Astrocyte (in vitro differentiated cells and primary cell): ENCODE measurements around the gene RIOK2. TPM values are rescaled to one million over a fixed set of nuclear protein-coding genes. Genes with fewer than 3 reads are reported as not detected.
"Not testable (repeated sequence)": the region's sequence is repeated elsewhere in the genome, so short reads cannot be mapped to it uniquely, and the experiment has no call there.

Source experiments
- DNase-seq: peaks from one replicate; pipeline ENCODE4 v3.0.0-alpha.2; 2010; ENCODE audit warnings: low read depth
- FAIRE-seq: peaks from 2 replicates; lab custom pipeline; 2011; peaks lifted over from hg19 to GRCh38; lab: Jason Lieb, UNC
- H2AFZ ChIP-seq: 2 replicates; pipeline ENCODE4 v1.6.0; 2012; ENCODE audit warnings: low read depth, low read length, inconsistent platforms
- H3K27ac ChIP-seq: 2 replicates; pipeline ENCODE4 v1.5.1; 2011; ENCODE audit warnings: low read depth, low read length, inconsistent platforms
- H3K27me3 ChIP-seq: 2 replicates; pipeline ENCODE4 v1.6.0; 2011; ENCODE audit warnings: low read length, inconsistent platforms; ENCODE audit not compliant: insufficient read depth
- H3K36me3 ChIP-seq: 2 replicates; pipeline ENCODE4 v1.5.1; 2011; ENCODE audit warnings: low read length, inconsistent platforms; ENCODE audit not compliant: insufficient read depth
- H3K4me1 ChIP-seq: 2 replicates; pipeline ENCODE4 v1.5.1; 2011; ENCODE audit warnings: low read length, inconsistent platforms; ENCODE audit not compliant: insufficient read depth
- H3K4me2 ChIP-seq: 2 replicates; pipeline ENCODE4 v1.6.0; 2012; ENCODE audit warnings: low read length, inconsistent platforms
- H3K4me3 ChIP-seq: 2 replicates; pipeline ENCODE4 v1.5.1; 2011; ENCODE audit warnings: low read depth, mild to moderate bottlenecking, low read length, inconsistent platforms; ENCODE audit not compliant: insufficient read depth
- H3K79me2 ChIP-seq: 2 replicates; pipeline ENCODE4 v1.6.0; 2012; ENCODE audit warnings: mild to moderate bottlenecking, low read length, inconsistent platforms; ENCODE audit not compliant: insufficient read depth
- H3K9ac ChIP-seq: 2 replicates; pipeline ENCODE4 v1.6.0; 2012; ENCODE audit warnings: mild to moderate bottlenecking, low read length, inconsistent platforms
- H3K9me3 ChIP-seq: 2 replicates; pipeline ENCODE4 v1.5.1; 2012; ENCODE audit warnings: low read depth, mild to moderate bottlenecking, low read length, inconsistent platforms; ENCODE audit not compliant: insufficient read depth
- H4K20me1 ChIP-seq: 2 replicates; pipeline ENCODE4 v1.6.0; 2012; ENCODE audit warnings: low read length, inconsistent platforms; ENCODE audit not compliant: insufficient read depth
- H3K27ac Mint-ChIP-seq: one replicate; pipeline ENCODE4 v1.8.0; 2021; ENCODE audit warnings: mild to moderate bottlenecking, mixed read lengths; ENCODE audit not compliant: unreplicated experiment
- H3K27me3 Mint-ChIP-seq: one replicate; pipeline ENCODE4 v1.8.0; 2021; ENCODE audit warnings: low read depth, mixed read lengths; ENCODE audit not compliant: unreplicated experiment
- H3K36me3 Mint-ChIP-seq: one replicate; pipeline ENCODE4 v1.8.0; 2021; ENCODE audit warnings: low read depth, mixed read lengths; ENCODE audit not compliant: unreplicated experiment
- H3K4me1 Mint-ChIP-seq: one replicate; pipeline ENCODE4 v1.8.0; 2021; ENCODE audit warnings: low read depth, mixed read lengths; ENCODE audit not compliant: unreplicated experiment
- H3K4me3 Mint-ChIP-seq: one replicate; pipeline ENCODE4 v1.8.0; 2021; ENCODE audit warnings: mild to moderate bottlenecking, moderate library complexity, mixed read lengths; ENCODE audit not compliant: unreplicated experiment
- H3K9me3 Mint-ChIP-seq: one replicate; pipeline ENCODE4 v1.8.0; 2021; ENCODE audit warnings: mild to moderate bottlenecking, mixed read lengths; ENCODE audit not compliant: unreplicated experiment
- CTCF ChIP-seq: IDR thresholded peaks from 2 replicates; pipeline ENCODE4 v1.5.1; 2011; ENCODE audit warnings: low read depth, mild to moderate bottlenecking, inconsistent platforms, low read length, moderate library complexity; ENCODE audit not compliant: insufficient read depth
- EZH2 ChIP-seq: IDR thresholded peaks from 2 replicates; pipeline ENCODE4 v1.6.1; 2012; ENCODE audit warnings: mild to moderate bottlenecking, low read length, inconsistent platforms; ENCODE audit not compliant: insufficient read depth
- total RNA-seq: library from RNA; stranded (reverse); gene quantifications from 2 replicates; pipeline ENCODE4 v1.2.1, GENCODE V29; 2021

Gene RIOK2
- total RNA-seq, 1 donor from 2014 or later = 39.4 TPM

- peak overlapping the region; percentile 96 for H3K27ac ChIP-seq
- H3K36me3 ChIP-seq = peaks cover 13% of the 10 kb centered on the region
- H3K4me3 ChIP-seq = peak overlapping the region; percentile 97
- peak overlapping the region; percentile 98 for H3K27ac Mint-ChIP-seq
- no peaks in the 10 kb centered on the region for H3K27me3 Mint-ChIP-seq
- H3K9me3 ChIP-seq = no peaks in the 10 kb centered on the region
- peak overlapping the region; percentile 97 for H3K9ac ChIP-seq
- TF ChIP-seq CTCF (no peak), EZH2 (no peak)
- H2AFZ ChIP-seq = peak overlapping the region; percentile 89
- FAIRE-seq = no peak
- peaks cover 25% of the 10 kb centered on the region for H4K20me1 ChIP-seq
- peaks cover 7% of the 10 kb centered on the region for H3K36me3 Mint-ChIP-seq
- no peaks in the 10 kb centered on the region for H3K27me3 ChIP-seq
- H3K4me1 Mint-ChIP-seq = peaks cover 10% of the 10 kb centered on the region
- peak overlapping the region; percentile 97 for H3K4me3 Mint-ChIP-seq
- peaks cover 44% of the 10 kb centered on the region for H3K79me2 ChIP-seq
- DNase-seq = peak; percentile 35
- H3K4me2 ChIP-seq = peak overlapping the region; percentile 90
- peaks cover 1% of the 10 kb centered on the region for H3K9me3 Mint-ChIP-seq
- peaks cover 12% of the 10 kb centered on the region for H3K4me1 ChIP-seq
Measured at GRCh38 chr5:97182571-97183099, 412 bp downstream of the RIOK2 start.

GRCh38 chr5:97181856-97182545 is 1.0 kb downstream of the RIOK2 start:
- H3K27me3 Mint-ChIP-seq = no peaks in the 10 kb centered on the region
- H3K79me2 ChIP-seq = peaks cover 44% of the 10 kb centered on the region

GRCh38 chr5:97179457-97179856 is 3.6 kb downstream of the RIOK2 start:
- not testable (repeated sequence) for H3K9me3 Mint-ChIP-seq, H3K27ac Mint-ChIP-seq, H2AFZ ChIP-seq, H3K4me3 ChIP-seq, H3K27me3 ChIP-seq, H3K27ac ChIP-seq, DNase-seq, H3K9ac ChIP-seq, H3K4me2 ChIP-seq, H3K36me3 Mint-ChIP-seq, H3K9me3 ChIP-seq, H3K4me3 Mint-ChIP-seq, H3K27me3 Mint-ChIP-seq, H3K4me1 Mint-ChIP-seq, FAIRE-seq
- Histone ChIP-seq H3K79me2 (peaks cover 44% of the 10 kb centered on the region), H4K20me1 (peaks cover 25% of the 10 kb centered on the region), H3K4me1 (peaks cover 12% of the 10 kb centered on the region), H3K36me3 (peaks cover 35% of the 10 kb centered on the region)

More at GRCh38 chr5:97181856-97182545, 1.0 kb downstream of the RIOK2 start:
- Mint-ChIP-seq H3K36me3 (peaks cover 8% of the 10 kb centered on the region), H3K4me3 (peak overlapping the region; percentile 97), H3K27ac (peak overlapping the region; percentile 98), H3K9me3 (peaks cover 1% of the 10 kb centered on the region), H3K4me1 (peaks cover 10% of the 10 kb centered on the region)
- peaks cover 18% of the 10 kb centered on the region for H3K36me3 ChIP-seq
- DNase-seq = peak; percentile 31
- H3K4me2 ChIP-seq = peak overlapping the region; percentile 90
- H4K20me1 ChIP-seq = peaks cover 25% of the 10 kb centered on the region
- H3K4me3 ChIP-seq = peak overlapping the region; percentile 97
- peaks cover 12% of the 10 kb centered on the region for H3K4me1 ChIP-seq
- peak overlapping the region; percentile 97 for H3K9ac ChIP-seq
- H2AFZ ChIP-seq = no peak overlapping the region
- H3K27me3 ChIP-seq = no peaks in the 10 kb centered on the region
- TF ChIP-seq EZH2 (no peak), CTCF (no peak)
- no peaks in the 10 kb centered on the region for H3K9me3 ChIP-seq
- peak overlapping the region; percentile 96 for H3K27ac ChIP-seq
- no peak for FAIRE-seq
